SK-N-SH (cell line): ENCODE measurements around the gene KRT23. TPM values are rescaled to one million over a fixed set of nuclear protein-coding genes. Genes with fewer than 3 reads are reported as not detected.

ENCODE experiments used
- CTCF ChIA-PET: fragments of 300-600, 350-600 bp; formaldehyde crosslinking; extraction: SDS; loops from one replicate; lab custom pipeline; 2021; lab: Yijun Ruan, JAX
- POLR2A ChIA-PET: fragments of 350-600 bp; sonication (Branson Sonifier 250); formaldehyde crosslinking; extraction: SDS; loops from one replicate; lab custom pipeline; 2020; ENCODE audit warnings: antibody characterized with exemption, inconsistent platforms; lab: Yijun Ruan, JAX
- DNase-seq: peaks from one replicate; pipeline ENCODE4 v3.0.0; 2012
- H2AFZ ChIP-seq: fragments of 200-600 bp; sonication (generic); 2 replicates; pipeline ENCODE4 v1.8.1; 2016; ENCODE audit warnings: antibody characterized with exemption, mild to moderate bottlenecking, low read depth
- H3F3A ChIP-seq: fragments of 200-600 bp; sonication (generic); replicated peaks from 2 replicates; pipeline ENCODE3; 2016; ENCODE audit warnings: antibody characterized with exemption, mild to moderate bottlenecking; ENCODE audit not compliant: insufficient read depth
- H3K27ac ChIP-seq, 2 experiments: fragments of 200-500 bp in 1 of 2; fragments of 200-600 bp in 1 of 2; sonication (Bioruptor generic) in 1 of 2; sonication (generic), shearing (Covaris generic) in 1 of 2; 2 replicates each; pipeline versions ENCODE4 v1.5.1 to v1.6.1; 2014 to 2016; ENCODE audit warnings: low read depth in 2 of 2, inconsistent platforms in 1 of 2, low read length in 1 of 2, mild to moderate bottlenecking in 1 of 2, mixed read lengths in 1 of 2
- H3K27me3 ChIP-seq: fragments of 200-600 bp; sonication (generic), shearing (Covaris generic); 2 replicates; pipeline ENCODE4 v1.6.1; 2016; ENCODE audit warnings: mixed run types; ENCODE audit not compliant: insufficient read depth
- H3K36me3 ChIP-seq, 2 experiments: fragments of 200-500 bp in 1 of 2; fragments of 200-600 bp in 1 of 2; sonication (Bioruptor generic) in 1 of 2; sonication (generic) in 1 of 2; replicated peaks in 1 of 2; 2 replicates each; pipeline versions ENCODE3 to v1.5.1; 2014 to 2016; ENCODE audit warnings: low read length in 1 of 2, mild to moderate bottlenecking in 1 of 2; ENCODE audit not compliant: insufficient read depth in 2 of 2, control insufficient read depth in 1 of 2
- H3K4me1 ChIP-seq, 2 experiments: fragments of 200-500 bp in 1 of 2; fragments of 200-600 bp in 1 of 2; sonication (Bioruptor generic) in 1 of 2; sonication (generic), shearing (Covaris generic) in 1 of 2; 2 replicates each; pipeline versions ENCODE4 v1.5.1 to v1.6.1; 2014 to 2016; ENCODE audit warnings: low read depth in 1 of 2, low read length in 1 of 2, mixed run types in 1 of 2; ENCODE audit not compliant: insufficient read depth in 2 of 2, control insufficient read depth in 1 of 2
- H3K4me2 ChIP-seq: fragments of 200-600 bp; sonication (generic), shearing (Covaris generic); 2 replicates; pipeline ENCODE4 v1.6.1; 2017; ENCODE audit warnings: mixed run types
- H3K4me3 ChIP-seq, 2 experiments: fragments of 200-500 bp in 1 of 2; fragments of 200-600 bp in 1 of 2; sonication (Bioruptor generic) in 1 of 2; sonication (generic), shearing (Covaris generic) in 1 of 2; 2 replicates each; pipeline versions ENCODE4 v1.5.1 to v1.8.1; 2014 to 2016; ENCODE audit warnings: low read depth in 2 of 2, inconsistent platforms in 1 of 2, low read length in 1 of 2, mild to moderate bottlenecking in 1 of 2, mixed read lengths in 1 of 2, moderate library complexity in 1 of 2
- H3K79me2 ChIP-seq: fragments of 200-600 bp; sonication (generic); 2 replicates; pipeline ENCODE4 v1.8.1; 2017; ENCODE audit warnings: mild to moderate bottlenecking; ENCODE audit not compliant: insufficient read depth
- H3K9ac ChIP-seq: fragments of 200-600 bp; sonication (generic); 2 replicates; pipeline ENCODE4 v1.6.1; 2017; ENCODE audit warnings: mixed run types
- H3K9me2 ChIP-seq: fragments of 200-600 bp; sonication (generic); 2 replicates; pipeline ENCODE4 v1.6.1; 2017; ENCODE audit warnings: mixed run types
- H3K9me3 ChIP-seq: fragments of 200-600 bp; sonication (generic); 2 replicates; pipeline ENCODE4 v1.6.1; 2017; ENCODE audit warnings: mixed run types, mild to moderate bottlenecking, moderate library complexity
- H4K20me1 ChIP-seq: fragments of 200-600 bp; sonication (generic); 2 replicates; pipeline ENCODE4 v1.6.1; 2017; ENCODE audit warnings: mild to moderate bottlenecking, mixed run types; ENCODE audit not compliant: insufficient read depth
- CHD2 ChIP-seq: fragments of 150-350 bp; IDR thresholded peaks from 2 replicates; pipeline ENCODE4 v1.6.1; 2018; ENCODE audit warnings: low read length; ENCODE audit not compliant: partially characterized antibody
- ELF1 ChIP-seq: IDR thresholded peaks from 2 replicates; pipeline ENCODE4 v1.4.0; 2012
- EP300 ChIP-seq, 2 experiments: IDR thresholded peaks; 2 replicates each; pipeline versions ENCODE4 v1.4.0 to v1.6.1; 2012; ENCODE audit warnings: borderline replicate concordance in 1 of 2, low read depth in 1 of 2, low read length in 1 of 2
- FOSL2 ChIP-seq: IDR thresholded peaks from 2 replicates; pipeline ENCODE4 v1.4.0; 2012; ENCODE audit warnings: low read depth, mild to moderate bottlenecking, moderate library complexity, borderline replicate concordance
- FOXJ3 ChIP-seq: sonication (generic); formaldehyde crosslinking; IDR thresholded peaks from 2 replicates; pipeline ENCODE4 v1.5.1; 2020; ENCODE audit warnings: mild to moderate bottlenecking, missing genetic modification reagents
- FOXM1 ChIP-seq: IDR thresholded peaks from 2 replicates; pipeline ENCODE4 v1.4.0; 2012; ENCODE audit warnings: low read depth, mild to moderate bottlenecking
- JUND ChIP-seq: IDR thresholded peaks from 2 replicates; pipeline ENCODE4 v1.4.0; 2012
- MEF2A ChIP-seq: IDR thresholded peaks from 2 replicates; pipeline ENCODE4 v1.4.0; 2012; ENCODE audit warnings: low read depth, borderline replicate concordance
- MXI1 ChIP-seq: IDR thresholded peaks from 2 replicates; pipeline ENCODE4 v1.6.1; 2012; ENCODE audit warnings: mild to moderate bottlenecking, low read depth, low read length, improper control_type of control experiment
- NRF1 ChIP-seq: IDR thresholded peaks from 2 replicates; pipeline ENCODE4 v1.6.1; 2012; ENCODE audit warnings: low read depth, mild to moderate bottlenecking, low read length
- POLR2AphosphoS5 ChIP-seq: IDR thresholded peaks from 2 replicates; pipeline ENCODE4 v1.6.1; 2012; ENCODE audit warnings: low read depth, low read length
- RAD21 ChIP-seq: IDR thresholded peaks from 2 replicates; pipeline ENCODE4 v1.6.1; 2012; ENCODE audit warnings: mild to moderate bottlenecking, low read length
- RCOR1 ChIP-seq: fragments of 150-350 bp; IDR thresholded peaks from 2 replicates; pipeline ENCODE4 v1.6.1; 2017; ENCODE audit warnings: antibody characterized with exemption, low read length
- RFX5 ChIP-seq: IDR thresholded peaks from 2 replicates; pipeline ENCODE4 v1.6.1; 2012; ENCODE audit warnings: mild to moderate bottlenecking, improper control_type of control experiment, low read length
- SMC3 ChIP-seq: IDR thresholded peaks from 2 replicates; pipeline ENCODE4 v1.6.1; 2012; ENCODE audit warnings: low read depth, low read length, improper control_type of control experiment
- TAF1 ChIP-seq: IDR thresholded peaks from 2 replicates; pipeline ENCODE4 v1.6.1; 2012; ENCODE audit warnings: low read depth, mild to moderate bottlenecking, low read length, moderate library complexity, borderline replicate concordance
- TEAD4 ChIP-seq: IDR thresholded peaks from 2 replicates; pipeline ENCODE4 v1.4.0; 2012; ENCODE audit warnings: mild to moderate bottlenecking, borderline replicate concordance; ENCODE audit not compliant: insufficient read depth
- YY1 ChIP-seq: IDR thresholded peaks from 2 replicates; pipeline ENCODE4 v1.4.0; 2012; ENCODE audit warnings: low read depth, mild to moderate bottlenecking
- WGBS: methylation state at CpG from one replicate; pipeline ENCODE4 v1.1.6; 2017; ENCODE audit warnings: low lambda C conversion rate; 5-methylcytosine and 5-hydroxymethylcytosine counted together
- polyA plus RNA-seq, 3 experiments: library from polyadenylated mRNA; depleted of rRNA; stranded (reverse); fragments of >200 nt; gene quantifications; 2 replicates each; pipeline ENCODE4 v1.2.3, GENCODE V29; 2012
- TF ChIP-seq, protein P1 (sequence below): fragments of 150-350 bp; IDR thresholded peaks from 2 replicates; pipeline ENCODE4 v1.6.1; 2016; ENCODE audit warnings: mild to moderate bottlenecking, low read depth, low read length
- TF ChIP-seq, protein P2 (sequence below): IDR thresholded peaks from 2 replicates; pipeline ENCODE4; 2012
- TF ChIP-seq, protein P3 (sequence below): IDR thresholded peaks from 2 replicates; pipeline ENCODE4 v1.6.1; 2012; ENCODE audit warnings: mild to moderate bottlenecking, low read depth, low read length, moderate library complexity
- TF ChIP-seq, protein P4 (sequence below): IDR thresholded peaks from 2 replicates; pipeline ENCODE4 v1.4.0; 2012; ENCODE audit warnings: low read depth, borderline replicate concordance
- TF ChIP-seq, protein P5 (sequence below): fragments of 200-600 bp; sonication (generic); IDR thresholded peaks from 2 replicates; pipeline ENCODE4 v1.6.1; 2017; ENCODE audit warnings: antibody characterized with exemption, mild to moderate bottlenecking, moderate library complexity

Gene KRT23
- polyA plus RNA-seq, 1 of the 3 experiments (the other 2 are of a cell fraction), result not detected

DNA sequence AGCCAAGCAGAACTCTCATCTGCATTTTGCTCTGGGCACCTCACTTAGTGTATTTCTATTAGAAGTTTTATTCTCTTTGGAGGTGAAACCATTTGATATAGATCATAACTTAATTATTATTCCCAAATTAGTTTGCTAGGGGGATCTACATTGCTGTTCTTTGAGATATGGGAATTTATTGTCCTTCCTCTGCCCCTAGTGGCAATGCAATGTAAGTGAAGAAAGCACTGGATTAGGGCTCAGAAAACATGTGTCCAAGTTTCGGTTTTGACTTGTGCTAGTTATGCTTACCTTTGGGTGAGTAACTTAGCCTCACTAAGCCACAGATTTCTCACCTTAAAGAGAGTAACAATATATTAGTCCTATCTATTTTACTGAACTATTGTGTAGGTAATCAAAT, 26.4 kb upstream of the KRT23 start:
- H3K9me3 ChIP-seq, result no peaks in the 10 kb centered on the region
- ChIA-PET POLR2A (no interaction called here), CTCF (interaction anchor here (0.8 to 1.4 kb wide), 8 partner anchors 11 to 365 kb away, joined by 3 to 6 read pairs (median 4); partner anchors contain the start of gene KRT40)
- H3K79me2 ChIP-seq, result no peaks in the 10 kb centered on the region
- H3K4me2 ChIP-seq, result no peak overlapping the region
- no peaks in the 10 kb centered on the region for H3K36me3 ChIP-seq
- H3F3A ChIP-seq, result no peaks in the 10 kb centered on the region
- DNase-seq, result peak; percentile 19
- WGBS, result 12% methylated on average over 1 of the region's 1 CpG
- H3K4me3 ChIP-seq, result peak overlapping the region in 1 of 2 experiments; percentile 18; a peak in 2 of 4 replicates
- no peak for TF ChIP-seq CHD2
- TF ChIP-seq FOSL2, result no peak
- TF ChIP-seq JUND, result no peak
- no peak for TF ChIP-seq YY1
- TF ChIP-seq FOXJ3, result no peak
- TF ChIP-seq, protein P1, sequence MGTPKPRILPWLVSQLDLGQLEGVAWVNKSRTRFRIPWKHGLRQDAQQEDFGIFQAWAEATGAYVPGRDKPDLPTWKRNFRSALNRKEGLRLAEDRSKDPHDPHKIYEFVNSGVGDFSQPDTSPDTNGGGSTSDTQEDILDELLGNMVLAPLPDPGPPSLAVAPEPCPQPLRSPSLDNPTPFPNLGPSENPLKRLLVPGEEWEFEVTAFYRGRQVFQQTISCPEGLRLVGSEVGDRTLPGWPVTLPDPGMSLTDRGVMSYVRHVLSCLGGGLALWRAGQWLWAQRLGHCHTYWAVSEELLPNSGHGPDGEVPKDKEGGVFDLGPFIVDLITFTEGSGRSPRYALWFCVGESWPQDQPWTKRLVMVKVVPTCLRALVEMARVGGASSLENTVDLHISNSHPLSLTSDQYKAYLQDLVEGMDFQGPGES, result no peak
- no peak for TF ChIP-seq ELF1
- no peak for TF ChIP-seq NRF1
- TF ChIP-seq RFX5, result no peak
- TF ChIP-seq, protein P2, sequence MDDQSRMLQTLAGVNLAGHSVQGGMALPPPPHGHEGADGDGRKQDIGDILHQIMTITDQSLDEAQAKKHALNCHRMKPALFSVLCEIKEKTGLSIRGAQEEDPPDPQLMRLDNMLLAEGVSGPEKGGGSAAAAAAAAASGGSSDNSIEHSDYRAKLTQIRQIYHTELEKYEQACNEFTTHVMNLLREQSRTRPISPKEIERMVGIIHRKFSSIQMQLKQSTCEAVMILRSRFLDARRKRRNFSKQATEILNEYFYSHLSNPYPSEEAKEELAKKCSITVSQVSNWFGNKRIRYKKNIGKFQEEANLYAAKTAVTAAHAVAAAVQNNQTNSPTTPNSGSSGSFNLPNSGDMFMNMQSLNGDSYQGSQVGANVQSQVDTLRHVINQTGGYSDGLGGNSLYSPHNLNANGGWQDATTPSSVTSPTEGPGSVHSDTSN, result no peak
- no peak for TF ChIP-seq MEF2A
- no peak for TF ChIP-seq EP300 (IDR thresholded peaks at IDR 0.05; ENCODE audit: borderline replicate concordance in 1 of 2, low read depth in 1 of 2, low read length in 1 of 2)
- no peak for TF ChIP-seq MXI1
- peak; percentile 39 for TF ChIP-seq RAD21
- no peak for TF ChIP-seq TEAD4
- TF ChIP-seq TAF1, result no peak
- no peak for TF ChIP-seq POLR2AphosphoS5
- TF ChIP-seq SMC3, result peak; percentile 11; the same call in 1 of the 2 replicates
- TF ChIP-seq, protein P3, sequence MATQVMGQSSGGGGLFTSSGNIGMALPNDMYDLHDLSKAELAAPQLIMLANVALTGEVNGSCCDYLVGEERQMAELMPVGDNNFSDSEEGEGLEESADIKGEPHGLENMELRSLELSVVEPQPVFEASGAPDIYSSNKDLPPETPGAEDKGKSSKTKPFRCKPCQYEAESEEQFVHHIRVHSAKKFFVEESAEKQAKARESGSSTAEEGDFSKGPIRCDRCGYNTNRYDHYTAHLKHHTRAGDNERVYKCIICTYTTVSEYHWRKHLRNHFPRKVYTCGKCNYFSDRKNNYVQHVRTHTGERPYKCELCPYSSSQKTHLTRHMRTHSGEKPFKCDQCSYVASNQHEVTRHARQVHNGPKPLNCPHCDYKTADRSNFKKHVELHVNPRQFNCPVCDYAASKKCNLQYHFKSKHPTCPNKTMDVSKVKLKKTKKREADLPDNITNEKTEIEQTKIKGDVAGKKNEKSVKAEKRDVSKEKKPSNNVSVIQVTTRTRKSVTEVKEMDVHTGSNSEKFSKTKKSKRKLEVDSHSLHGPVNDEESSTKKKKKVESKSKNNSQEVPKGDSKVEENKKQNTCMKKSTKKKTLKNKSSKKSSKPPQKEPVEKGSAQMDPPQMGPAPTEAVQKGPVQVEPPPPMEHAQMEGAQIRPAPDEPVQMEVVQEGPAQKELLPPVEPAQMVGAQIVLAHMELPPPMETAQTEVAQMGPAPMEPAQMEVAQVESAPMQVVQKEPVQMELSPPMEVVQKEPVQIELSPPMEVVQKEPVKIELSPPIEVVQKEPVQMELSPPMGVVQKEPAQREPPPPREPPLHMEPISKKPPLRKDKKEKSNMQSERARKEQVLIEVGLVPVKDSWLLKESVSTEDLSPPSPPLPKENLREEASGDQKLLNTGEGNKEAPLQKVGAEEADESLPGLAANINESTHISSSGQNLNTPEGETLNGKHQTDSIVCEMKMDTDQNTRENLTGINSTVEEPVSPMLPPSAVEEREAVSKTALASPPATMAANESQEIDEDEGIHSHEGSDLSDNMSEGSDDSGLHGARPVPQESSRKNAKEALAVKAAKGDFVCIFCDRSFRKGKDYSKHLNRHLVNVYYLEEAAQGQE, result no peak
- no peak for TF ChIP-seq FOXM1
- TF ChIP-seq, protein P4, sequence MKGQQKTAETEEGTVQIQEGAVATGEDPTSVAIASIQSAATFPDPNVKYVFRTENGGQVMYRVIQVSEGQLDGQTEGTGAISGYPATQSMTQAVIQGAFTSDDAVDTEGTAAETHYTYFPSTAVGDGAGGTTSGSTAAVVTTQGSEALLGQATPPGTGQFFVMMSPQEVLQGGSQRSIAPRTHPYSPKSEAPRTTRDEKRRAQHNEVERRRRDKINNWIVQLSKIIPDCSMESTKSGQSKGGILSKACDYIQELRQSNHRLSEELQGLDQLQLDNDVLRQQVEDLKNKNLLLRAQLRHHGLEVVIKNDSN, result no peak
- TF ChIP-seq RCOR1, result no peak
- TF ChIP-seq, protein P5, sequence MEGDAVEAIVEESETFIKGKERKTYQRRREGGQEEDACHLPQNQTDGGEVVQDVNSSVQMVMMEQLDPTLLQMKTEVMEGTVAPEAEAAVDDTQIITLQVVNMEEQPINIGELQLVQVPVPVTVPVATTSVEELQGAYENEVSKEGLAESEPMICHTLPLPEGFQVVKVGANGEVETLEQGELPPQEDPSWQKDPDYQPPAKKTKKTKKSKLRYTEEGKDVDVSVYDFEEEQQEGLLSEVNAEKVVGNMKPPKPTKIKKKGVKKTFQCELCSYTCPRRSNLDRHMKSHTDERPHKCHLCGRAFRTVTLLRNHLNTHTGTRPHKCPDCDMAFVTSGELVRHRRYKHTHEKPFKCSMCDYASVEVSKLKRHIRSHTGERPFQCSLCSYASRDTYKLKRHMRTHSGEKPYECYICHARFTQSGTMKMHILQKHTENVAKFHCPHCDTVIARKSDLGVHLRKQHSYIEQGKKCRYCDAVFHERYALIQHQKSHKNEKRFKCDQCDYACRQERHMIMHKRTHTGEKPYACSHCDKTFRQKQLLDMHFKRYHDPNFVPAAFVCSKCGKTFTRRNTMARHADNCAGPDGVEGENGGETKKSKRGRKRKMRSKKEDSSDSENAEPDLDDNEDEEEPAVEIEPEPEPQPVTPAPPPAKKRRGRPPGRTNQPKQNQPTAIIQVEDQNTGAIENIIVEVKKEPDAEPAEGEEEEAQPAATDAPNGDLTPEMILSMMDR, result peak; percentile 79
- H3K9ac ChIP-seq, result no peak overlapping the region
- no peaks in the 10 kb centered on the region for H3K4me1 ChIP-seq
- no peaks in the 10 kb centered on the region for H4K20me1 ChIP-seq
- peak overlapping the region; percentile 72; the same call in 1 of the 2 replicates for H2AFZ ChIP-seq
- H3K27ac ChIP-seq, result no peak overlapping the region
- H3K27me3 ChIP-seq, result no peaks in the 10 kb centered on the region
- no peaks in the 10 kb centered on the region for H3K9me2 ChIP-seq
